GM19351 (cell line): Measurements from ENCODE around the gene MTARC2.
A peak's percentile ranks its signal among the peaks of the same experiment; 100 is the strongest.
"Not testable (repeated sequence)": the region's sequence is repeated elsewhere in the genome, so short reads cannot be mapped to it uniquely, and the experiment has no call there.

Experiments
- ATAC-seq: cut with Tn5 transposase; IDR thresholded peaks from one replicate; pipeline ENCODE4 v1.9.1; 2021; ENCODE audit warnings: mild to moderate bottlenecking, moderate library complexity; ENCODE audit not compliant: unreplicated experiment

The MTARC2 gene

DNA sequence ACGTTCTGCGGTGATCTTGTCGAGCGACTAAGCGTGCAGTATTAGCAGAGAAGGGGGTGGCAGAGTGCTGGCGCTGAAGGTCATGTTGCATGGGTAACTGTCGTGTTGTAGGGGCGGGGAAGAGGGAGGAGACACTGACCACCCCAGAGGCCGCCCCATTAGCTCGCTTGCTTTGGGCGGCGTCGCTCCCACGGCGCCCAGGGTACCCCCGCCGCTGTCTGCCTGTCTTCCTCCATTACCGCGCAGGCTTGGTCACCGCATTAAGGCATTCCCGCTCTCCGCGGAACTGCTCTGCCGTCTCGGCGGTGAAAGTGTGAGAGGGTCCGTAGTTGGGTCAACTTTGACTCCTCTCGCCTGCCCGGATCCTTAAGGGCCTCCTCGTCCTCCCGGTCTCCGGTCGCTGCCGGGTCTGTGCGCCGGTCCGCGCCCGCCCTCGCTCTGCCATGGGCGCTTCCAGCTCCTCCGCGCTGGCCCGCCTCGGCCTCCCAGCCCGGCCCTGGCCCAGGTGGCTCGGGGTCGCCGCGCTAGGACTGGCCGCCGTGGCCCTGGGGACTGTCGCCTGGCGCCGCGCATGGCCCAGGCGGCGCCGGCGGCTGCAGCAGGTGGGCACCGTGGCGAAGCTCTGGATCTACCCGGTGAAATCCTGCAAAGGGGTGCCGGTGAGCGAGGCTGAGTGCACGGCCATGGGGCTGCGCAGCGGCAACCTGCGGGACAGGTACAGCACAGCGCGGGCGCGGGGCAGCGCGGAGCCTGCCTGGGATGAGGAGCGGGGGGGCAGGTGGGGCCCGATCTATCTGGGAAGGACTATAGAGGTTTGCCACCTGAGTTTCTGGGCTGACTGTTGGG is at the start of gene MTARC2:
Gene MTARC2, plus strand, starts transcription at position 234 of the 846 bp plus-strand sequence. Its CDS starts 210 bp downstream, at position 444.
- peak; percentile 59 for ATAC-seq

GRCh38 chr1:220698607-220699016 is 49.5 kb upstream of the MTARC2 start:
- no peak for ATAC-seq

- ATAC-seq = no peak
Measured at GRCh38 chr1:220699044-220699443, 49.1 kb upstream of the MTARC2 start.

- ATAC-seq = no peak
Measured at GRCh38 chr1:220700556-220701179, 47.5 kb upstream of the MTARC2 start.

- peak; percentile 78 for ATAC-seq
Measured at GRCh38 chr1:220701974-220702373, 46.1 kb upstream of the MTARC2 start.

GRCh38 chr1:220702733-220703270 is 45.3 kb upstream of the MTARC2 start:
- no peak for ATAC-seq

DNA sequence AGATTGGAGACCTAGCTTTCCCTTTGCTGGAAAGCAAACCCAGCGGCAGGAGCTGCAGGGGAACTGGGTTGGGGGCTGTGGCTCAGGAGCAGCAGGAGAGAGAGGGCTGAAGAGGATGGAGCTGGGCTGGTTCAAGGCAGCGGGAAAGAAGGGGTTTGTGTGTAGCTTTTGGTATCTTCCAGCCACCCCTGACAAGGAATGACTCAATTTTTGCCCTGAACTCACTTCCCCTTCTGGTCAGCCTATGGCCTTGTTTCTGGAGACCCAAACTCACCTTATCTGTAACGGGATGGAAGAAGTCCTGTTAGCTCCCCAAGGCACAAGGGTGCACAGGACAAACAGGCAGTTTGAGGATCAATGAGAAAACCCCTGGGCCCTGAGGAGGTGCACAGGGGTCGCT is 44.8 kb upstream of the MTARC2 start:
- no peak for ATAC-seq

- ATAC-seq = no peak
Measured at GRCh38 chr1:220705782-220706181, 42.3 kb upstream of the MTARC2 start.

GRCh38 chr1:220706480-220706879 is 41.6 kb upstream of the MTARC2 start:
- no peak for ATAC-seq

DNA sequence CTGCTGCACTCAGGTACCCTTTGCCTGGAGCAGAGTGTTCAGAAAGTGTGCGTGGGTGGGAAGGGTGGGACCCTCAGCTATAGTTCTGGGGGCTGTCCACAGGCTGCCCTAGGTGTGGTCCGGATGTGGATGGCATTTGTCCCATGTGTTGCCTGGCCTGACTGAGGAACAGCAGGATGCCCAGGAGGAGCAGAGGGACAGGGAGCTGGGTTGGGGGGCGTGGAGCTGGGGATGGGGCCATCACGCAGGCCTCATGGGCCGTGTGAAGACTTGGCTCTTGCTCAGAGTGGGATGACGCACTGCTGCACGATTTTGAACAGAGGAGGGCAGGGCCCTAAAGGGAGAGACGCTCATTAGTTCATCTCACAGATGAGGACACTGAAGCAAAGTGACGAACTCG is 41.0 kb upstream of the MTARC2 start:
- ATAC-seq = no peak

GRCh38 chr1:220708244-220708643 is 39.9 kb upstream of the MTARC2 start:
- no peak for ATAC-seq

DNA sequence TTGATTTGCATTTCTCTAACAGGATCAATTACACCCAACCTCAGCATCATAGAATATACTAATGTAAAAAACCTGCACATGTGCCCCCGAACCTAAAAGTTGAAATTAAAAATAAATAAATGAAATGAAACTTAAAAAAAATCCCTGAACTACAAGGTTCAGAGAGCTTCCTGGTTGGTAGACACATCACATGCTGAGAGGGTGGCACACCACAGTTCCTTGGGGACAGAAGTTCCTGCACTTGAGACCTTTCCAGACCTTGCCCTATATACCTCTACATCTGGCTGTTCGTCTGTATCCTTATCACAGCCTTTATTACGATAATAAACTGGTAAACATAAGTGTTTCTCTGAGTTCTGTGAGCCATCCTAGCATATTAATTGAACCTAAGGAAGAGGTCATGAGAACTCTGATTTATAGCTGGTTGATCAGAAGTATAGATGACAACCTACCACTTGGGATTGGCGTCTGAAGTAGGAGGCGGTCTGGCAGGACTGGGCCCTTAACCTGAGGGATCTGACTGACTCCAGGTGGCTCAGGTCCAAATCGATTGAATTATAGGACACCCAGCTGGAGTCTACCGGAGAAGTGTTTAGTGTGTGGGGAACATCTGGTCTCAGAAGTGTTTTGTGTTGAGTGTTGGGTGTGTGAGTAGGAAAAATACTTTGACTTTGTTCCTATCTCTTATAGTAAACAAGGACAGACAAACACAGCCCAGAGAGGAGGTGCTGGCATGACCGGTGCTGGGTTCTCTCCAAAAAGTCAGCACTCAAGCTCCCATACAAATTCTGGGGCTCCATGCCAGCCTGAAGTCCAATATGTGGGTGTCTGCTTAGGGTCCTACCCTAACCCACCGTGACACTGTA is 39.0 kb upstream of the MTARC2 start:
- ATAC-seq = no peak

DNA sequence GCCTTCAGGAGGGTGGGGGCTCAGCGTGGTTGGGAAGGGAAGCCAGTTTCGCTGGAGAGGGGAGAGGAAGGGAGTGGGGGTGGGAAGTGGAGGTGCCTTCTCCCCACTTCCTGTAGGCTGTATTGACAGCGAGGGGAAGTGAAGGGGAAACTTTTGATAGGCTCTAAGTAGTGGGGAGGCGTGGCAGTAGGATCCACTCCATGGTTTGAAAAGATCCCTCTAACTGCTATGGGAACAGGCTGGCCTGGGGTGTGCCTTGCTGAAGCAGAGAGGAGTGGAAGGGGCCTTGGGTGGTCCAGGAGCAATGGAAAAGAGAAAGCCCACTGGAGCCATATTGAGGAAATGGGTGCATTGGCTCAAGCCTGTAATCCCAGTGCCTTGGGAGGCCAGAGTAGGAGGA is 37.8 kb upstream of the MTARC2 start:
- no peak for ATAC-seq

- peak; percentile 93 for ATAC-seq
Measured at GRCh38 chr1:220711056-220711809, 36.9 kb upstream of the MTARC2 start.

DNA sequence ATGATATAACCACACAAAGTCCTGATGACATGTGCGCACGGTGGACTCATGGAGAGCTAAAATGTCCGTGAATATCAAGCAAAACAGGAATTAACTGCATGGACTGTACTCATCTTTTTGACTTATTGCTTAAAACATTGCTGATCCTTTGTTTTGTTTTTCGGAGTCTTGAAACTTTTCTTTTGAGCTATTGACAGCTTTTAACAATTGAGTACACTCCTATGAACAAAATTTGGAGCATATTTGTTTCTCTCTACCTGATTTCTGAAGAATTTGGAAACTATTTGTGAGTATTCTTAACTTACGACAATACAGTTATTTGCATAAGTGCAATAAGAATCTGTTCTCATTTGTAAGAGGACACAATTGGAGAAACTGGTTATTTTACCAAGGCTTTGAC is 32.1 kb upstream of the MTARC2 start:
- not testable (repeated sequence) for ATAC-seq

DNA sequence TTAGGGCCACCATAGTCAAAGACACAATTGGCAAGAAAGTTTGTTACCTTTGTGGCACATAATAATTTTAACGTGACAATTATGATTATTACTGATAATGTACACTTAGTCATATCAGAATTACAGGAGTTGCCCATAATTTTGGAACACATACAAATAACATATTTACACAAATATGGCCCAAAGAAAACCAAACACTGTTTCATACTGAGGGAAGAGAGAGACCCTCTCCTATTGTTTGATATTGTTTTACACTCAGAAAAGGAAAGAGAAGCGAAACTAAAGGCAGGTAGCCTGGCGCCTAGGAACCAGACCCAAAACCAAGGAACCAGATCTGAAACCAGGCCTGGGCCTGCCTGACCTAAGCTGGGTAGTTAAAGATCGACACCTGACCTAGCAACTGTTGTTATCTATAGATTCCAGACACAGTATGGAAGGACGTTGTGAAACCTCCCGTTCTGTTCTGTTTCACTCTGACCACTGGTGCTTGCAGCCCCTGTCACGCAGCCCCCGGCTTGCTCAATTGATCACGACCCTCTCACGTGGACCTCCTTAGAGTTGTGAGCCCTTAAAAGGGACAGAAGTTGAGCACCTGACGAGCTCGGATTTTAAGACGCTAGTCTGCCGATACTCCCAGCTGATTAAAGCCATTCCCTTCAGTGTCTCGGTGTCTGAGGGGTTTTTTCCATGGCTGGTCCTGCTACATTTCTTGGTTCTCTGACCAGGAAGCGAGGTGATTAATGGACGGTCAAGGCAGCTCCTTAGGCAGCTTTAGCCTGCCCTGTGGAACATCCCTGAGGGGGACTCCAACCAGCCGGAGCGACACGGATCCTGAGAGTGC is 30.1 kb upstream of the MTARC2 start:
- ATAC-seq = peak; percentile 73

DNA sequence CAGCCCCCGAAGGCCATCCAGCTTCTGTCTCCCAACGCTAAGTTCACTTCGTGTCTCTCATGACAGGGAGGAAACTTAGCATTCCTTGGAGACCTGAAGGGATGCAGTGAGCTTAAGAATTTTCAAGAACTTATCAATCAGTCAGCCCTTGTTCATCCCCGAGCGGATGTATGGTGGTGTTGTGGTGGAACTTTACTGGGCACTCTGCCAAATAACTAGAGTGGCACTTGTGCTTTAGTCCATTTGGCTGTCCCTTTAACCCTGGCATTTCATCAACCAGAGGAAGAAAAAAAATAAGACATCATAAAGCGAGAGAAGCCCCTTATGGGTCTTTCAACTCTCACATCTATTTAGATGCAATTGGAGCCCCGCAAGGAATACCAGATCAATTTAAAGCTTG is 26.9 kb upstream of the MTARC2 start:
- ATAC-seq = not testable (repeated sequence)

- ATAC-seq = peak; percentile 71
Measured at GRCh38 chr1:220726634-220727033, 21.5 kb upstream of the MTARC2 start.

DNA sequence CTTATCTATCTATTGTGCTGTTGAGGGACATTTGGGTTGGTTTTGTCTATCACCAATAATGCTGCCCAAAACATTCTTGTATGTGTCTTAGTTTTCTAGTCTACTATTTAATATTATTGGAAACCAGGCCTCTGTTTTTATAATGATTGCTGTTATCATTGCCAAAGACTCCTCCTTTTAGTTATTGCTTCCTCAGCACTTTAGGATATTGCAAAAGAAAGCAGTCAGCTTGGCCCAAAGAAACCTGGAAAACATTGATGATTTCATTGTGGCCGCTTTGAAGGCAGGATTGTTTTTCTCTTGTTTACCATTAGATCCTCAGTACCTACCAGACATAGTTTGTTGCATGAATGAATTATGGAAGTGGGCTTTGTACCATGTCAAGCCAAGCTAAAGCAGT is 20.6 kb upstream of the MTARC2 start:
- no peak for ATAC-seq
